GM12878 (cell line): Measurements from ENCODE around the gene PHACTR1. TPM values are rescaled to one million over a fixed set of nuclear protein-coding genes. Genes with fewer than 3 reads are reported as not detected.

ENCODE experiments used
- ATF2 ChIP-seq: IDR thresholded peaks from 2 replicates; pipeline ENCODE4 v1.6.1; 2012; ENCODE audit warnings: low read length, inconsistent platforms
- CHD4 ChIP-seq: fragments of 200-600 bp; sonication (generic); IDR thresholded peaks from 2 replicates; pipeline ENCODE4 v1.6.1; 2016; ENCODE audit warnings: mild to moderate bottlenecking
- EGR1 ChIP-seq, 2 experiments: IDR thresholded peaks; 1 replicate in 1 of 2; 2 replicates in 1 of 2; pipeline ENCODE4 v1.6.1; 2011 to 2012; ENCODE audit warnings: low read depth in 2 of 2, low read length in 2 of 2, borderline replicate concordance in 1 of 2, mild to moderate bottlenecking in 1 of 2, moderate library complexity in 1 of 2
- HDAC6 ChIP-seq: fragments of 200-600 bp; sonication (generic); IDR thresholded peaks from one replicate; pipeline ENCODE4 v1.8.0; 2017; ENCODE audit warnings: antibody characterized with exemption; ENCODE audit not compliant: unreplicated experiment
- KDM1A ChIP-seq: fragments of 200-600 bp; sonication (generic); IDR thresholded peaks from 2 replicates; pipeline ENCODE4 v1.6.1; 2016; ENCODE audit warnings: borderline replicate concordance
- NFXL1 ChIP-seq: fragments of 450-650 bp; IDR thresholded peaks from 2 replicates; pipeline ENCODE4 v1.6.1; 2017; ENCODE audit warnings: antibody characterized with exemption, mild to moderate bottlenecking, borderline replicate concordance
- PBX3 ChIP-seq: IDR thresholded peaks from 2 replicates; pipeline ENCODE4 v1.6.1; 2011; ENCODE audit warnings: mild to moderate bottlenecking, low read depth, low read length, moderate library complexity; ENCODE audit not compliant: insufficient replicate concordance
- POU2F2 ChIP-seq: IDR thresholded peaks from 3 replicates; pipeline ENCODE4 v1.6.1; 2011; ENCODE audit warnings: low read depth, mild to moderate bottlenecking, low read length, borderline replicate concordance
- RELA ChIP-seq: fragments of 450-650 bp; IDR thresholded peaks from 2 replicates; pipeline ENCODE4 v1.8.0; 2014; ENCODE audit warnings: borderline replicate concordance; ENCODE audit not compliant: partially characterized antibody
- SMAD5 ChIP-seq: IDR thresholded peaks from 2 replicates; pipeline ENCODE4 v1.6.1; 2016; ENCODE audit warnings: antibody characterized with exemption, low read depth
- TAF1 ChIP-seq: IDR thresholded peaks from 2 replicates; pipeline ENCODE4 v1.6.1; 2011; ENCODE audit warnings: mild to moderate bottlenecking, low read depth, low read length, borderline replicate concordance
- polyA plus RNA-seq, 11 experiments: library from polyadenylated mRNA; depleted of rRNA in 4 of 11; unstranded in 6 of 11; stranded (reverse) in 5 of 11; fragments of >200 nt; fragmentation: Nextera tagmentation in 4 of 11; fragmentation: Illumina TruSeq in 1 of 11; extraction: Ambion mirVana in 4 of 11; extraction: Trizol in 1 of 11; gene quantifications; 1 replicate in 1 of 11; 2 replicates in 10 of 11; pipeline versions ENCODE4 v1.2.1 to v1.2.3, GENCODE V29; 2011 to 2016; ENCODE audit warnings: inconsistent platforms in 2 of 11, missing spikeins in 2 of 11, low read depth in 1 of 11
- total RNA-seq, 4 experiments: library from RNA; depleted of rRNA in 3 of 4; stranded (reverse); fragments of >200 nt in 3 of 4; fragmentation: Illumina TruSeq in 1 of 4; extraction: Trizol in 1 of 4; gene quantifications; 2 replicates each; pipeline versions ENCODE4 v1.2.1 to v1.2.3, GENCODE V29; 2013 to 2021
- TF ChIP-seq, protein P1 (sequence below): fragments of 450-650 bp; IDR thresholded peaks from 2 replicates; pipeline ENCODE4 v1.6.1; 2017; ENCODE audit warnings: mild to moderate bottlenecking, moderate library complexity
- TF ChIP-seq, protein P2 (sequence below): fragments of 450-650 bp; IDR thresholded peaks from 2 replicates; pipeline ENCODE4 v1.6.1; 2017; ENCODE audit warnings: low read depth, mild to moderate bottlenecking, moderate library complexity

The PHACTR1 gene
- total and polyA plus RNA-seq, 10 of the 15 experiments (the other 5 are each of a cell fraction or from before 2014, with no cell fraction given): 34.2 to 94.6 (median 62.3) TPM

- TF ChIP-seq RELA: no peak
- no peak for TF ChIP-seq NFXL1
- no peak for TF ChIP-seq ATF2
- TF ChIP-seq KDM1A: no peak
- no peak for TF ChIP-seq SMAD5
- TF ChIP-seq POU2F2: no peak
- no peak for TF ChIP-seq HDAC6
- no peak for TF ChIP-seq PBX3
- TF ChIP-seq TAF1: no peak
- TF ChIP-seq, protein P1, sequence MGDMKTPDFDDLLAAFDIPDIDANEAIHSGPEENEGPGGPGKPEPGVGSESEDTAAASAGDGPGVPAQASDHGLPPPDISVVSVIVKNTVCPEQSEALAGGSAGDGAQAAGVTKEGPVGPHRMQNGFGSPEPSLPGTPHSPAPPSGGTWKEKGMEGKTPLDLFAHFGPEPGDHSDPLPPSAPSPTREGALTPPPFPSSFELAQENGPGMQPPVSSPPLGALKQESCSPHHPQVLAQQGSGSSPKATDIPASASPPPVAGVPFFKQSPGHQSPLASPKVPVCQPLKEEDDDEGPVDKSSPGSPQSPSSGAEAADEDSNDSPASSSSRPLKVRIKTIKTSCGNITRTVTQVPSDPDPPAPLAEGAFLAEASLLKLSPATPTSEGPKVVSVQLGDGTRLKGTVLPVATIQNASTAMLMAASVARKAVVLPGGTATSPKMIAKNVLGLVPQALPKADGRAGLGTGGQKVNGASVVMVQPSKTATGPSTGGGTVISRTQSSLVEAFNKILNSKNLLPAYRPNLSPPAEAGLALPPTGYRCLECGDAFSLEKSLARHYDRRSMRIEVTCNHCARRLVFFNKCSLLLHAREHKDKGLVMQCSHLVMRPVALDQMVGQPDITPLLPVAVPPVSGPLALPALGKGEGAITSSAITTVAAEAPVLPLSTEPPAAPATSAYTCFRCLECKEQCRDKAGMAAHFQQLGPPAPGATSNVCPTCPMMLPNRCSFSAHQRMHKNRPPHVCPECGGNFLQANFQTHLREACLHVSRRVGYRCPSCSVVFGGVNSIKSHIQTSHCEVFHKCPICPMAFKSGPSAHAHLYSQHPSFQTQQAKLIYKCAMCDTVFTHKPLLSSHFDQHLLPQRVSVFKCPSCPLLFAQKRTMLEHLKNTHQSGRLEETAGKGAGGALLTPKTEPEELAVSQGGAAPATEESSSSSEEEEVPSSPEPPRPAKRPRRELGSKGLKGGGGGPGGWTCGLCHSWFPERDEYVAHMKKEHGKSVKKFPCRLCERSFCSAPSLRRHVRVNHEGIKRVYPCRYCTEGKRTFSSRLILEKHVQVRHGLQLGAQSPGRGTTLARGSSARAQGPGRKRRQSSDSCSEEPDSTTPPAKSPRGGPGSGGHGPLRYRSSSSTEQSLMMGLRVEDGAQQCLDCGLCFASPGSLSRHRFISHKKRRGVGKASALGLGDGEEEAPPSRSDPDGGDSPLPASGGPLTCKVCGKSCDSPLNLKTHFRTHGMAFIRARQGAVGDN: no peak
- no peak for TF ChIP-seq CHD4
- TF ChIP-seq EGR1 (IDR thresholded peaks at IDR 0.05; ENCODE audit: borderline replicate concordance in 1 of 2, low read depth in 2 of 2, low read length in 2 of 2): no peak
- TF ChIP-seq, protein P2, sequence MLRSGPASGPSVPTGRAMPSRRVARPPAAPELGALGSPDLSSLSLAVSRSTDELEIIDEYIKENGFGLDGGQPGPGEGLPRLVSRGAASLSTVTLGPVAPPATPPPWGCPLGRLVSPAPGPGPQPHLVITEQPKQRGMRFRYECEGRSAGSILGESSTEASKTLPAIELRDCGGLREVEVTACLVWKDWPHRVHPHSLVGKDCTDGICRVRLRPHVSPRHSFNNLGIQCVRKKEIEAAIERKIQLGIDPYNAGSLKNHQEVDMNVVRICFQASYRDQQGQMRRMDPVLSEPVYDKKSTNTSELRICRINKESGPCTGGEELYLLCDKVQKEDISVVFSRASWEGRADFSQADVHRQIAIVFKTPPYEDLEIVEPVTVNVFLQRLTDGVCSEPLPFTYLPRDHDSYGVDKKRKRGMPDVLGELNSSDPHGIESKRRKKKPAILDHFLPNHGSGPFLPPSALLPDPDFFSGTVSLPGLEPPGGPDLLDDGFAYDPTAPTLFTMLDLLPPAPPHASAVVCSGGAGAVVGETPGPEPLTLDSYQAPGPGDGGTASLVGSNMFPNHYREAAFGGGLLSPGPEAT: no peak
Observed at GRCh38 chr6:12798326-12798725, 81.8 kb downstream of the PHACTR1 start (continued).
